BJ (cell line): ENCODE data around the gene IER5L. TPM values are rescaled to one million over a fixed set of nuclear protein-coding genes. Genes with fewer than 3 reads are reported as not detected.
A peak's percentile ranks its signal among the peaks of the same experiment; 100 is the strongest.

Experiments used
- CTCF ChIA-PET: fragments of 350-600 bp; formaldehyde crosslinking; extraction: SDS; loops from one replicate; lab custom pipeline; 2021; ENCODE audit warnings: antibody characterized with exemption, inconsistent platforms; lab: Yijun Ruan, JAX
- POLR2A ChIA-PET: fragments of 300-600 bp; sonication (Branson Sonifier 250); formaldehyde crosslinking; extraction: SDS; loops from one replicate; lab custom pipeline; 2021; ENCODE audit warnings: antibody characterized with exemption; lab: Charles Lee
- DNase-seq: peaks from one replicate; pipeline ENCODE4 v3.0.0-alpha.2; 2011; ENCODE audit warnings: low read depth
- H3K27me3 ChIP-seq: 2 replicates; pipeline ENCODE4 v1.6.0; 2011; ENCODE audit warnings: low read length; ENCODE audit not compliant: control insufficient read depth, insufficient read depth
- H3K36me3 ChIP-seq: 2 replicates; pipeline ENCODE4 v1.5.1; 2011; ENCODE audit warnings: low read length; ENCODE audit not compliant: control insufficient read depth, insufficient read depth
- H3K4me3 ChIP-seq: 2 replicates; pipeline ENCODE4 v1.5.1; 2011; ENCODE audit warnings: low read depth, mild to moderate bottlenecking, control low read depth, low read length
- polyA plus RNA-seq: library from polyadenylated mRNA; depleted of rRNA; stranded (reverse); fragments of >200 nt; gene quantifications from 2 replicates; pipeline ENCODE4 v1.2.3, GENCODE V29; 2011
- TF ChIP-seq, protein P1 (sequence below): IDR thresholded peaks from 2 replicates; pipeline ENCODE4 v1.5.1; 2011; ENCODE audit warnings: low read depth, mild to moderate bottlenecking, control low read depth, inconsistent platforms, low read length, moderate library complexity; ENCODE audit not compliant: insufficient read depth

IER5L gene
- polyA plus RNA-seq, 1 experiment, result 8.7 TPM

- CTCF ChIA-PET, result interaction anchor here (0.9 to 2.2 kb wide), 8 partner anchors 8 to 429 kb away, joined by 3 to 7 read pairs (median 4); no protein-coding TSS in a partner anchor
- H3K27me3 ChIP-seq, result no peaks in the 10 kb centered on the region
- no peaks in the 10 kb centered on the region for H3K36me3 ChIP-seq
- no peak overlapping the region for H3K4me3 ChIP-seq
- TF ChIP-seq, protein P1, sequence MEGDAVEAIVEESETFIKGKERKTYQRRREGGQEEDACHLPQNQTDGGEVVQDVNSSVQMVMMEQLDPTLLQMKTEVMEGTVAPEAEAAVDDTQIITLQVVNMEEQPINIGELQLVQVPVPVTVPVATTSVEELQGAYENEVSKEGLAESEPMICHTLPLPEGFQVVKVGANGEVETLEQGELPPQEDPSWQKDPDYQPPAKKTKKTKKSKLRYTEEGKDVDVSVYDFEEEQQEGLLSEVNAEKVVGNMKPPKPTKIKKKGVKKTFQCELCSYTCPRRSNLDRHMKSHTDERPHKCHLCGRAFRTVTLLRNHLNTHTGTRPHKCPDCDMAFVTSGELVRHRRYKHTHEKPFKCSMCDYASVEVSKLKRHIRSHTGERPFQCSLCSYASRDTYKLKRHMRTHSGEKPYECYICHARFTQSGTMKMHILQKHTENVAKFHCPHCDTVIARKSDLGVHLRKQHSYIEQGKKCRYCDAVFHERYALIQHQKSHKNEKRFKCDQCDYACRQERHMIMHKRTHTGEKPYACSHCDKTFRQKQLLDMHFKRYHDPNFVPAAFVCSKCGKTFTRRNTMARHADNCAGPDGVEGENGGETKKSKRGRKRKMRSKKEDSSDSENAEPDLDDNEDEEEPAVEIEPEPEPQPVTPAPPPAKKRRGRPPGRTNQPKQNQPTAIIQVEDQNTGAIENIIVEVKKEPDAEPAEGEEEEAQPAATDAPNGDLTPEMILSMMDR, result peak; percentile 47
- POLR2A ChIA-PET, result no interaction called here
- no peak for DNase-seq
These were observed 4.8 kb upstream of the IER5L start for GRCh38 chr9:129182625-129183494.

- no peaks in the 10 kb centered on the region for H3K27me3 ChIP-seq
- no peak overlapping the region for H3K4me3 ChIP-seq
- no peaks in the 10 kb centered on the region for H3K36me3 ChIP-seq
- TF ChIP-seq, protein P1, result no peak
- no peak for DNase-seq
- CTCF ChIA-PET, result interaction anchor here (1.1 to 2.2 kb wide), 5 partner anchors 9 to 429 kb away, joined by 3 to 7 read pairs (median 5); no protein-coding TSS in a partner anchor
- POLR2A ChIA-PET, result no interaction called here
These were observed 4.1 kb upstream of the IER5L start for GRCh38 chr9:129182122-129182521.

DNA sequence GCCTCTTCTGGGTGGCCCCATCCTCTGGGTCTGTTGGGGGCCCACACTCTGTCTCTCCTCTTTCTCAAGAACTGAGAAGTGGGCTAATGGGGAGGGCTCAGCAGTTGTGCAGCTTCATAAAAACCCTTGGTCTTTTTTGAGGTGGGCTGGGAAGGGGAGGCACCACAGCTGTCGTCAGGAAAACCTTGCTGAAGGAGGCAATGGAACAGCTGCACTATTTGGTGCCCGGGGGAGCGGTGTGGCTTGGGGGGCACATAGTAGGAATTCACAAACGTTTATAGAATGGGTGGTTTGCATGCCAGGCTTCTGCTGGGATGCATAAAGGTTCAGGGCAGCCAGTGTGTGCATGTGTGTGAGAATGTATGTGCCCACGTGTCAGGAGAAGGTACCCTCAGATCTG lies 3.2 kb upstream of the IER5L start:
- TF ChIP-seq, protein P1, result no peak
- H3K36me3 ChIP-seq, result peaks cover 4% of the 10 kb centered on the region; the same call in 1 of the 2 replicates
- ChIA-PET POLR2A (no interaction called here), CTCF (interaction anchor here (0.7 to 2.2 kb wide), 6 partner anchors 8 to 430 kb away, joined by 3 to 7 read pairs (median 4); no protein-coding TSS in a partner anchor)
- no peak overlapping the region for H3K4me3 ChIP-seq
- no peak for DNase-seq
- H3K27me3 ChIP-seq, result no peaks in the 10 kb centered on the region

DNA sequence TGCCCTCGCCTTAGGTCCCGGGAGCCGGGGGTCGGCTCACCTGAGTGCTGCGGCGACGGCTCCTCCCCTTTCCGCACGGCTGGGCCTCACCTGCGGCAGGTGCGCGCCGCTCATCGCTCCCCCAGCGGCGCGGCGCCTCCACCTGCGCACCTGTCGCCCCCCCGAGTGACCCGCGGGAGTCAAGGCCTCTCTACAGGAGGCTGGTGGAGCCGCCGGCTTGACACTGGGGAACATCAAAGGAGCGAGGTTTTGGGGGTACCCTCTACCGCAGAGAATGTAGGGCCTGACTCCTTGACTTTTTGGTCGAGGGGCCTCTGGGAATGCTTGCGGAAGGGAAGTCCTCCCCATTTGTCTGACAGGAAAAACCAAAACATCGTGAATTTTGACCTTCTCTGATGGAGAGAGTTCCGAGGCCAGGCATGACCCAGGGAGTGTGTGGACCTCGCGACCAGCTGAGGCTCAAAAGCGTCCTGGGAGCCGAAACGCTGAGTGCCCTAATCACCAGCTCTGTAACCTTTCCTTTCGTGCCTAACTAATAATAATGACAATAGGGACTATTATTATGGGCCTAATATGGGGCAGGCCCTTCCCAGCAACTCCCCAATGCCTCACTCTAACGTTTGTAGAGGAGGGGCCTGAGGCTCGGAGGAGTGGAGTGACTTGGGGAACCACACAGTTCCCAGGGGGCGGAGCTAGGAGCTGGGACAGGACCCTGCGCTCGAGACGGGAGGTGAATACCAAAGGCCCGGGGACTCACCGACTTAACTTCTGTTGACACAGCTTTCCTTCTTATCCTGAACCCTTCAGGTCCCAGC lies 714 bp upstream of the IER5L start:
- Histone ChIP-seq H3K27me3 (no peaks in the 10 kb centered on the region), H3K36me3 (peaks cover 4% of the 10 kb centered on the region; the same call in 1 of the 2 replicates), H3K4me3 (peak overlapping the region; percentile 27; the same call in 1 of the 2 replicates)
- CTCF ChIA-PET, result interaction anchor here (0.6 to 16.1 kb wide), 4 partner anchors 39 to 429 kb away, joined by 3 to 335 read pairs (median 4); no protein-coding TSS in a partner anchor
- POLR2A ChIA-PET, result interaction anchor here (0.5 to 1.3 kb wide), 10 partner anchors 77 to 382 kb away, joined by 3 to 11 read pairs (median 4); no protein-coding TSS in a partner anchor
- no peak for DNase-seq
- TF ChIP-seq, protein P1, result no peak

DNA sequence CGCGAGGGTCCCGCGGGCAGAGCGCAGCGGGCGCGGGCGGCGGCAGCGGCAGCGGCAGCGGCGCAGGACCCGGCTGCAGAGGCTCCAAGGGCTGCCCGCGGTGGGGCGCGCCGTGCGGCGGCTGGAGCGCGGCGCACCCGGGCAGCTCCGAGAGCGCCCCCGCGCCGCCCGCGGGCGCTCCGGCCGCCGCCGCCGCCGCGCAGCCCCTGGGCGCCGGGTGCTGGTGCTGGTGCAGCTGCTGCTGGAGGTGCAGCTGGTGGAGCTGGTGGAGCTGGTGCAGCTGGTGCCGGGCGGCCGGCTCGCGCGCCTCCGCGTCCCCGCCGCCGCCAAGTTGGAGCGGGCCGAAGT lies 644 bp downstream of the IER5L start:
- Histone ChIP-seq H3K27me3 (no peaks in the 10 kb centered on the region), H3K36me3 (peaks cover 4% of the 10 kb centered on the region; the same call in 1 of the 2 replicates), H3K4me3 (peak overlapping the region; percentile 95)
- TF ChIP-seq, protein P1, result no peak
- ChIA-PET CTCF (interaction anchor here (0.7 to 16.1 kb wide), 6 partner anchors 10 to 434 kb away, joined by 3 to 335 read pairs (median 4); no protein-coding TSS in a partner anchor), POLR2A (interaction anchor here (1.3 kb wide), 1 partner anchor 158 kb away, joined by 11 read pairs; no protein-coding TSS in a partner anchor)
- no peak for DNase-seq
